Measurements from ENCODE around the gene MYH9. TPM values are rescaled to one million over a fixed set of nuclear protein-coding genes. Genes with fewer than 3 reads are reported as not detected.

The MYH9 gene
- total RNA-seq, 1 experiment from 2014 or later = 758 TPM

DNA sequence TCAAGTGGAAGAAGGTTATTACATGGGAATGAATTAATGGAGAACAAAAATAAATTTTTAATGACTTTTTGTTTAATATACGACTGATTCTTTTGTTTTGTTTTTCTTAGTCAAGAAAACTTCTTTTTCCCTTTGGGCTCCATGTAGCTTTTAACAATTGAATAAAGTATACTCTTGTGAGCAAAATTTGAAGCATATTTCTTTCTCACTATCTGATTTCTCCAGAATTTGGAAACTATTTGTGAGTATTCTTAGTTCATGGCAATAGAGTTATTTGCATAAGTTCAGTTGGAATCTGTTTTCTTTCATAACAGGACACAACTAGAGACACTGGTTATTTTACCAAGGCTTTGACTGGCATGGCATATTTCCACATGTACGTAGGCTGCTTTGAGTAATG lies 138.6 kb downstream of the MYH9 start:
- Histone ChIP-seq H3K4me1 (replicated peaks; ENCODE audit: insufficient read depth) (peaks cover 7% of the 10 kb centered on the region), H3K36me3 (ENCODE audit: low read depth) (no peaks in the 10 kb centered on the region), H3K27me3 (ENCODE audit: insufficient read depth, low read depth) (no peaks in the 10 kb centered on the region), H3F3A (ENCODE audit: insufficient read depth, low read depth) (no peaks in the 10 kb centered on the region), H3K4me3 (no peak overlapping the region), H4K20me1 (ENCODE audit: insufficient read depth) (no peaks in the 10 kb centered on the region), H3K4me2 (no peak overlapping the region), H3K9me2 (ENCODE audit: insufficient read depth) (no peaks in the 10 kb centered on the region), H3K27ac (no peak overlapping the region), H3K79me2 (ENCODE audit: low read depth) (no peaks in the 10 kb centered on the region), H2AFZ (no peak overlapping the region), H3K9me3 (ENCODE audit: insufficient read depth, low read depth) (no peaks in the 10 kb centered on the region)
- DNase-seq = no peak
- ChIA-PET CTCF (interaction anchor here (1.7 kb wide), 1 partner anchor 10 kb away, joined by 4 read pairs; the partner anchor contains the start of gene APOL2), POLR2A (ENCODE audit: unreplicated experiment) (no interaction called here)
- intact Hi-C loops (cut with micrococcal nuclease; ENCODE audit: unreplicated experiment) = no loop called here
- TF ChIP-seq, protein P1, sequence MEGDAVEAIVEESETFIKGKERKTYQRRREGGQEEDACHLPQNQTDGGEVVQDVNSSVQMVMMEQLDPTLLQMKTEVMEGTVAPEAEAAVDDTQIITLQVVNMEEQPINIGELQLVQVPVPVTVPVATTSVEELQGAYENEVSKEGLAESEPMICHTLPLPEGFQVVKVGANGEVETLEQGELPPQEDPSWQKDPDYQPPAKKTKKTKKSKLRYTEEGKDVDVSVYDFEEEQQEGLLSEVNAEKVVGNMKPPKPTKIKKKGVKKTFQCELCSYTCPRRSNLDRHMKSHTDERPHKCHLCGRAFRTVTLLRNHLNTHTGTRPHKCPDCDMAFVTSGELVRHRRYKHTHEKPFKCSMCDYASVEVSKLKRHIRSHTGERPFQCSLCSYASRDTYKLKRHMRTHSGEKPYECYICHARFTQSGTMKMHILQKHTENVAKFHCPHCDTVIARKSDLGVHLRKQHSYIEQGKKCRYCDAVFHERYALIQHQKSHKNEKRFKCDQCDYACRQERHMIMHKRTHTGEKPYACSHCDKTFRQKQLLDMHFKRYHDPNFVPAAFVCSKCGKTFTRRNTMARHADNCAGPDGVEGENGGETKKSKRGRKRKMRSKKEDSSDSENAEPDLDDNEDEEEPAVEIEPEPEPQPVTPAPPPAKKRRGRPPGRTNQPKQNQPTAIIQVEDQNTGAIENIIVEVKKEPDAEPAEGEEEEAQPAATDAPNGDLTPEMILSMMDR (conservative IDR thresholded peaks at IDR 0.05) = no peak
- TF ChIP-seq EZH2 (IDR thresholded peaks at IDR 0.05; ENCODE audit: low read depth) = no peak
- no TSS peak for BruUV-seq (replicated peaks)

DNA sequence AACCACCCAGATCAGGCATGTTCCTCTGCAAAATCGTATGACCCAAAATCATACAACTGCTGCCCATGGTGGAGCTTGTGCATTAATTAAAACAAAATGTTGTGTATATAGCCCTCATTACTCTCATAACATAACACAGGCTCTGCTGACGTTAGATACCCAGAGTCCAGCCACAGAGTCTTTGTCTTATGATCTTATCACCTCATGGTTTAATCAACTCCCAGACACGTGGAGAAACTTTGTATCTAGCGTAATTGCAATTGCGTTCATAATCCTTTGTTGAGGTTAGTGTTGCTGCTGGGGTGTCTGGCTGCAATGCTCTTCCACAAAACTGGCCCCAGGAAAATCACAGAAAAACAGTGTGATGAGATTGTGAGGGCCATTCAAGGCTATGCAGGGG lies 139.8 kb downstream of the MYH9 start:
- Histone ChIP-seq H3K4me1 (replicated peaks; ENCODE audit: insufficient read depth) (peaks cover 7% of the 10 kb centered on the region), H3K27ac (no peak overlapping the region), H3F3A (ENCODE audit: insufficient read depth, low read depth) (no peaks in the 10 kb centered on the region), H3K4me2 (no peak overlapping the region), H3K9me3 (ENCODE audit: insufficient read depth, low read depth) (no peaks in the 10 kb centered on the region), H2AFZ (no peak overlapping the region), H3K36me3 (ENCODE audit: low read depth) (no peaks in the 10 kb centered on the region), H3K79me2 (ENCODE audit: low read depth) (no peaks in the 10 kb centered on the region), H3K9me2 (ENCODE audit: insufficient read depth) (no peaks in the 10 kb centered on the region), H4K20me1 (ENCODE audit: insufficient read depth) (no peaks in the 10 kb centered on the region), H3K4me3 (no peak overlapping the region), H3K27me3 (ENCODE audit: insufficient read depth, low read depth) (no peaks in the 10 kb centered on the region)
- no TSS peak for BruUV-seq (replicated peaks)
- DNase-seq = no peak
- TF ChIP-seq, protein P1 (conservative IDR thresholded peaks at IDR 0.05) = no peak
- TF ChIP-seq EZH2 (IDR thresholded peaks at IDR 0.05; ENCODE audit: low read depth) = no peak
- intact Hi-C loops (cut with micrococcal nuclease; ENCODE audit: unreplicated experiment) = no loop called here
- POLR2A ChIA-PET (ENCODE audit: unreplicated experiment) = no interaction called here
- CTCF ChIA-PET = interaction anchor here (1.7 kb wide), 1 partner anchor 9 kb away, joined by 4 read pairs; the partner anchor contains the start of gene APOL2

DNA sequence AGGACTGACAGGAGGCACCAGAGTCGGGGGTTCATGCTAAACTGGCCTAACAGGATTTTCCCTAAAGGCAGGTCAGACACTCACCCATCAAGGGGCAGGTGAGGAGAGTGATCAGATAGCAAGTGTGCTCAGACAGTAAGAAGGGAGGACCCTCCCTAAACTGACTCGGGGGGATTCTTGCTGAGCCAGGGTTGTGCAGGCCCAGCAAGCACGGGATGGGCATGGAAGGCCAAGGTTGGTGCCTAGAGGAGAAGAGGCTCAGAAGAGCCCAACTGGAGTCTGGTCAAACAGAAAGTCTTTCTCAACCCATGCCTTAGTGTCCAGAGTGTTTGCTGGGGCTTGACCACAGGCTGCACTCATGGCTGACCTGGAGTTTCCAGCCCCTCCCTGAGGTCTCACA lies 141.0 kb downstream of the MYH9 start:
- Histone ChIP-seq H3F3A (ENCODE audit: insufficient read depth, low read depth) (no peaks in the 10 kb centered on the region), H3K9me3 (ENCODE audit: insufficient read depth, low read depth) (no peaks in the 10 kb centered on the region), H3K36me3 (ENCODE audit: low read depth) (no peaks in the 10 kb centered on the region), H3K27me3 (ENCODE audit: insufficient read depth, low read depth) (no peaks in the 10 kb centered on the region), H3K9me2 (ENCODE audit: insufficient read depth) (no peaks in the 10 kb centered on the region), H4K20me1 (ENCODE audit: insufficient read depth) (no peaks in the 10 kb centered on the region), H3K79me2 (ENCODE audit: low read depth) (no peaks in the 10 kb centered on the region), H3K27ac (no peak overlapping the region), H2AFZ (no peak overlapping the region), H3K4me3 (no peak overlapping the region), H3K4me1 (replicated peaks; ENCODE audit: insufficient read depth) (peaks cover 7% of the 10 kb centered on the region), H3K4me2 (no peak overlapping the region)
- intact Hi-C loops (cut with micrococcal nuclease; ENCODE audit: unreplicated experiment) = no loop called here
- no peak for TF ChIP-seq EZH2 (IDR thresholded peaks at IDR 0.05; ENCODE audit: low read depth)
- TF ChIP-seq, protein P1 (conservative IDR thresholded peaks at IDR 0.05) = no peak
- no TSS peak for BruUV-seq (replicated peaks)
- ChIA-PET CTCF (no interaction called here), POLR2A (ENCODE audit: unreplicated experiment) (no interaction called here)
- DNase-seq = no peak
